Measurements from ENCODE around the gene MAFB.

MAFB gene

GRCh38 chr20:40714916-40715315 lies 25.9 kb upstream of the MAFB start:
- H3K9me2 ChIP-seq (replicated peaks; ENCODE audit: insufficient read depth, low read length), result no peaks in the 10 kb centered on the region
- TF ChIP-seq CTCF (IDR thresholded peaks at IDR 0.05; ENCODE audit: insufficient read depth, low read length, poor library complexity, severe bottlenecking) (no peak), EZH2phosphoT487 (conservative IDR thresholded peaks at IDR 0.05; ENCODE audit: low read length) (no peak)
- no peaks in the 10 kb centered on the region for H3K36me3 ChIP-seq (ENCODE audit: low read length)
- no peak overlapping the region for H3K4me3 ChIP-seq (ENCODE audit: insufficient read depth, low read length, poor library complexity, severe bottlenecking)
- no peaks in the 10 kb centered on the region for H3F3A ChIP-seq (ENCODE audit: insufficient read depth)
- H3K79me2 ChIP-seq (ENCODE audit: insufficient read depth, low read length), result no peaks in the 10 kb centered on the region
- H3K9ac ChIP-seq (ENCODE audit: low read length), result no peak overlapping the region
- H3K27ac ChIP-seq (ENCODE audit: low read depth, low read length), result no peak overlapping the region
- H4K20me1 ChIP-seq (ENCODE audit: low read depth, low read length), result no peaks in the 10 kb centered on the region
- H2AFZ ChIP-seq (ENCODE audit: low read depth, low read length, severe bottlenecking), result no peak overlapping the region
- H3K9me3 ChIP-seq (ENCODE audit: insufficient read depth, low read length), result no peaks in the 10 kb centered on the region
- H3K27me3 ChIP-seq (ENCODE audit: low read length), result no peaks in the 10 kb centered on the region
- no peak overlapping the region for H3K4me2 ChIP-seq (ENCODE audit: low read depth, low read length, poor library complexity, severe bottlenecking)

- H3K9me3 ChIP-seq (ENCODE audit: insufficient read depth, low read length), result no peaks in the 10 kb centered on the region
- no peaks in the 10 kb centered on the region for H3K79me2 ChIP-seq (ENCODE audit: insufficient read depth, low read length)
- no peaks in the 10 kb centered on the region for H4K20me1 ChIP-seq (ENCODE audit: low read depth, low read length)
- H3F3A ChIP-seq (ENCODE audit: insufficient read depth), result no peaks in the 10 kb centered on the region
- H2AFZ ChIP-seq (ENCODE audit: low read depth, low read length, severe bottlenecking), result no peak overlapping the region
- no peaks in the 10 kb centered on the region for H3K27me3 ChIP-seq (ENCODE audit: low read length)
- H3K9me2 ChIP-seq (replicated peaks; ENCODE audit: insufficient read depth, low read length), result no peaks in the 10 kb centered on the region
- H3K4me3 ChIP-seq (ENCODE audit: insufficient read depth, low read length, poor library complexity, severe bottlenecking), result no peak overlapping the region
- H3K4me2 ChIP-seq (ENCODE audit: low read depth, low read length, poor library complexity, severe bottlenecking), result no peak overlapping the region
- H3K36me3 ChIP-seq (ENCODE audit: low read length), result no peaks in the 10 kb centered on the region
- H3K27ac ChIP-seq (ENCODE audit: low read depth, low read length), result no peak overlapping the region
- H3K9ac ChIP-seq (ENCODE audit: low read length), result no peak overlapping the region
- TF ChIP-seq CTCF (IDR thresholded peaks at IDR 0.05; ENCODE audit: insufficient read depth, low read length, poor library complexity, severe bottlenecking), result no peak
- no peak for TF ChIP-seq EZH2phosphoT487 (conservative IDR thresholded peaks at IDR 0.05; ENCODE audit: low read length)
Measured at GRCh38 chr20:40714109-40714508, 25.1 kb upstream of the MAFB start.

- Histone ChIP-seq H3K4me3 (ENCODE audit: insufficient read depth, low read length, poor library complexity, severe bottlenecking) (no peak overlapping the region), H3K79me2 (ENCODE audit: insufficient read depth, low read length) (no peaks in the 10 kb centered on the region), H3K27me3 (ENCODE audit: low read length) (no peaks in the 10 kb centered on the region), H3K27ac (ENCODE audit: low read depth, low read length) (no peak overlapping the region), H3K9me3 (ENCODE audit: insufficient read depth, low read length) (no peaks in the 10 kb centered on the region), H3F3A (ENCODE audit: insufficient read depth) (no peaks in the 10 kb centered on the region), H4K20me1 (ENCODE audit: low read depth, low read length) (no peaks in the 10 kb centered on the region), H3K4me2 (ENCODE audit: low read depth, low read length, poor library complexity, severe bottlenecking) (no peak overlapping the region), H3K9ac (ENCODE audit: low read length) (no peak overlapping the region), H3K9me2 (replicated peaks; ENCODE audit: insufficient read depth, low read length) (no peaks in the 10 kb centered on the region), H2AFZ (ENCODE audit: low read depth, low read length, severe bottlenecking) (no peak overlapping the region), H3K36me3 (ENCODE audit: low read length) (no peaks in the 10 kb centered on the region)
- TF ChIP-seq EZH2phosphoT487 (conservative IDR thresholded peaks at IDR 0.05; ENCODE audit: low read length) (no peak), CTCF (IDR thresholded peaks at IDR 0.05; ENCODE audit: insufficient read depth, low read length, poor library complexity, severe bottlenecking) (no peak)
Measured at GRCh38 chr20:40713508-40713907, 24.5 kb upstream of the MAFB start.
